GM12873 (cell line): ENCODE results near the gene RHBDD1.

Experiments
- CTCF ChIP-seq: IDR thresholded peaks from 2 replicates; pipeline ENCODE4 v1.5.1; 2012; ENCODE audit warnings: low read depth, mild to moderate bottlenecking, moderate library complexity, low read length, control low read depth; ENCODE audit not compliant: insufficient read depth; ENCODE audit errors: missing control alignments

Gene RHBDD1

GRCh38 chr2:226978300-226978699 is 142.4 kb downstream of the RHBDD1 start:
- TF ChIP-seq CTCF, result no peak

GRCh38 chr2:226979004-226979403 is 143.2 kb downstream of the RHBDD1 start:
- TF ChIP-seq CTCF, result no peak

- no peak for TF ChIP-seq CTCF
Observed at GRCh38 chr2:226981791-226982326, 146.0 kb downstream of the RHBDD1 start.

GRCh38 chr2:226983895-226984749 is 148.3 kb downstream of the RHBDD1 start:
- TF ChIP-seq CTCF, result no peak

GRCh38 chr2:226984750-226985582 is 149.1 kb downstream of the RHBDD1 start:
- peak; percentile 46 for TF ChIP-seq CTCF

- no peak for TF ChIP-seq CTCF
Observed at GRCh38 chr2:226985583-226985946, 149.7 kb downstream of the RHBDD1 start.

GRCh38 chr2:226991663-226992062 is 155.8 kb downstream of the RHBDD1 start:
- no peak for TF ChIP-seq CTCF
